PC-3 (cell line): Measurements from ENCODE around the gene DNM3. TPM values are rescaled to one million over a fixed set of nuclear protein-coding genes. Genes with fewer than 3 reads are reported as not detected.

Experiments used
- ATAC-seq: fragments of 200-7000 bp; cut with Tn5 transposase; 2 replicates; pipeline ENCODE4 v1.9.1; 2020; ENCODE audit warnings: mild to moderate bottlenecking, moderate library complexity
- BruUV-seq: library from RNA; stranded (reverse); fragments of 400-500 nt; replicated peaks from 2 replicates; lab custom pipeline; 2021; lab: Mats Ljungman, UMichigan
- CTCF ChIA-PET: fragments of 300-600 bp; sonication (Branson Sonifier 250); formaldehyde crosslinking; loops from one replicate; lab custom pipeline; 2022; ENCODE audit warnings: antibody characterized with exemption; lab: Charles Lee
- POLR2A ChIA-PET: fragments of 300-600 bp; sonication (Branson Sonifier 250); formaldehyde crosslinking; loops from one replicate; lab custom pipeline; 2022; ENCODE audit warnings: antibody characterized with exemption; ENCODE audit not compliant: unreplicated experiment; lab: Charles Lee
- DNase-seq: peaks from one replicate; pipeline ENCODE4 v3.0.0-alpha.2; 2015
- H2AFZ ChIP-seq: fragments of 300-600 bp; sonication (generic); 2 replicates; pipeline ENCODE4 v1.6.0; 2016; ENCODE audit warnings: antibody characterized with exemption, low read length
- H3F3A ChIP-seq: fragments of 300-600 bp; sonication (generic); one replicate; pipeline ENCODE4 v1.6.0; 2017; ENCODE audit warnings: antibody characterized with exemption, low read length, control low read depth, mild to moderate bottlenecking; ENCODE audit not compliant: unreplicated experiment
- H3K27ac ChIP-seq: fragments of 300-600 bp; sonication (generic); 2 replicates; pipeline ENCODE4 v1.5.1; 2016; ENCODE audit warnings: mild to moderate bottlenecking, low read length
- H3K27me3 ChIP-seq: fragments of 300-600 bp; sonication (generic); 2 replicates; pipeline ENCODE4 v1.6.1; 2016; ENCODE audit warnings: low read length, mixed read lengths
- H3K36me3 ChIP-seq: fragments of 300-600 bp; sonication (generic); 2 replicates; pipeline ENCODE4 v1.6.1; 2016; ENCODE audit warnings: low read depth, mixed run types, low read length, mixed read lengths
- H3K4me1 ChIP-seq: fragments of 300-600 bp; sonication (generic); 2 replicates; pipeline ENCODE4 v1.5.1; 2016; ENCODE audit warnings: low read length; ENCODE audit not compliant: insufficient read depth
- H3K4me2 ChIP-seq: fragments of 300-600 bp; sonication (generic); 2 replicates; pipeline ENCODE4 v1.6.0; 2016; ENCODE audit warnings: low read length
- H3K4me3 ChIP-seq: fragments of 300-600 bp; sonication (generic); 2 replicates; pipeline ENCODE4 v1.5.1; 2016; ENCODE audit warnings: mild to moderate bottlenecking, low read length, mixed read lengths
- H3K79me2 ChIP-seq: fragments of 300-600 bp; sonication (generic); 2 replicates; pipeline ENCODE4 v1.6.1; 2017; ENCODE audit warnings: low read length, mixed read lengths
- H3K9ac ChIP-seq: fragments of 300-600 bp; sonication (generic); 2 replicates; pipeline ENCODE4 v1.6.0; 2016; ENCODE audit warnings: mild to moderate bottlenecking, low read length
- H3K9me2 ChIP-seq: fragments of 300-600 bp; sonication (generic); replicated peaks from 2 replicates; pipeline ENCODE4 v1.6.1; 2016; ENCODE audit warnings: mixed run types, low read length, mixed read lengths
- H3K9me3 ChIP-seq: fragments of 300-600 bp; sonication (generic); 2 replicates; pipeline ENCODE4 v1.6.1; 2016; ENCODE audit warnings: low read length, mixed read lengths
- H4K20me1 ChIP-seq: fragments of 300-600 bp; sonication (generic); 2 replicates; pipeline ENCODE4 v1.6.1; 2016; ENCODE audit warnings: low read length, mixed read lengths
- EZH2 ChIP-seq: fragments of 300-600 bp; sonication (generic); IDR thresholded peaks from one replicate; pipeline ENCODE4 v1.6.1; 2017; ENCODE audit warnings: antibody characterized with exemption, mild to moderate bottlenecking, low read length; ENCODE audit not compliant: unreplicated experiment
- EZH2phosphoT487 ChIP-seq: fragments of 300-600 bp; sonication (generic); IDR thresholded peaks from 2 replicates; pipeline ENCODE4 v1.6.1; 2018; ENCODE audit warnings: mild to moderate bottlenecking, antibody characterized with exemption, low read length, borderline replicate concordance
- intact Hi-C: fragments of 100-400 bp; cut with micrococcal nuclease; formaldehyde crosslinking; loops from 2 replicates; pipeline ENCODE4 v1.9.0; 2023
- total RNA-seq: library from RNA; depleted of rRNA; stranded (reverse); fragments of >200 nt; gene quantifications from 2 replicates; pipeline ENCODE4 v1.2.3, GENCODE V29; 2014
- TF ChIP-seq, protein P1 (sequence below): fragments of 300-600 bp; sonication (generic); conservative IDR thresholded peaks from 2 replicates; pipeline ENCODE4 v1.5.1; 2017; ENCODE audit warnings: antibody characterized with exemption, low read depth, mild to moderate bottlenecking, low read length

The DNM3 gene
- total RNA-seq, 1 experiment from 2014 or later = 0.98 TPM

DNA sequence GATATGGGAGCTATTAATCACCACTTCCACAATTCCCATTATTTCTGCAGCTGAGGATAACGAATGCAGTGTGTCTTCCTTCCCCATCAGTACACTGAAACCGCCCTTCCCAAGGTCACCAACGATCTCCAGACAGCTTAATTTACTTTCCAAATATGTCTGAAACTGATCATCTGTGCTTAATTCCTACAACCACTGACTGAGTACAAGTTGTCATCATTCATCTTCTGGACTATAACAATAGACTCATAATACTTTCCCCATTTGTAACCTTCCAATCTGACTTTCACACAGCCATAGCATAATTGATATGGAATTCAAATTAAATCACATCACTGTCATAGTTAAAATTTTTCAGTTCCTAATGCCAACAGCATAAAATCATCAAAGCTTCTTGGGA, 17.4 kb downstream of the DNM3 start:
- intact Hi-C loops = no loop called here
- H3K4me3 ChIP-seq = no peak overlapping the region
- H3K27ac ChIP-seq = no peak overlapping the region
- H3K9me2 ChIP-seq = no peaks in the 10 kb centered on the region
- POLR2A ChIA-PET = no interaction called here
- H3K9ac ChIP-seq = no peak overlapping the region
- H3K4me1 ChIP-seq = no peaks in the 10 kb centered on the region
- H2AFZ ChIP-seq = no peak overlapping the region
- CTCF ChIA-PET = no interaction called here
- TF ChIP-seq, protein P1, sequence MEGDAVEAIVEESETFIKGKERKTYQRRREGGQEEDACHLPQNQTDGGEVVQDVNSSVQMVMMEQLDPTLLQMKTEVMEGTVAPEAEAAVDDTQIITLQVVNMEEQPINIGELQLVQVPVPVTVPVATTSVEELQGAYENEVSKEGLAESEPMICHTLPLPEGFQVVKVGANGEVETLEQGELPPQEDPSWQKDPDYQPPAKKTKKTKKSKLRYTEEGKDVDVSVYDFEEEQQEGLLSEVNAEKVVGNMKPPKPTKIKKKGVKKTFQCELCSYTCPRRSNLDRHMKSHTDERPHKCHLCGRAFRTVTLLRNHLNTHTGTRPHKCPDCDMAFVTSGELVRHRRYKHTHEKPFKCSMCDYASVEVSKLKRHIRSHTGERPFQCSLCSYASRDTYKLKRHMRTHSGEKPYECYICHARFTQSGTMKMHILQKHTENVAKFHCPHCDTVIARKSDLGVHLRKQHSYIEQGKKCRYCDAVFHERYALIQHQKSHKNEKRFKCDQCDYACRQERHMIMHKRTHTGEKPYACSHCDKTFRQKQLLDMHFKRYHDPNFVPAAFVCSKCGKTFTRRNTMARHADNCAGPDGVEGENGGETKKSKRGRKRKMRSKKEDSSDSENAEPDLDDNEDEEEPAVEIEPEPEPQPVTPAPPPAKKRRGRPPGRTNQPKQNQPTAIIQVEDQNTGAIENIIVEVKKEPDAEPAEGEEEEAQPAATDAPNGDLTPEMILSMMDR = no peak
- TF ChIP-seq EZH2phosphoT487 = no peak
- TF ChIP-seq EZH2 = no peak
- no peaks in the 10 kb centered on the region for H3K79me2 ChIP-seq
- DNase-seq (no peak), ATAC-seq (no peak)
- H4K20me1 ChIP-seq = no peaks in the 10 kb centered on the region
- H3F3A ChIP-seq = no peaks in the 10 kb centered on the region
- peaks cover 73% of the 10 kb centered on the region for H3K27me3 ChIP-seq
- H3K4me2 ChIP-seq = no peak overlapping the region
- no TSS peak for BruUV-seq
- no peaks in the 10 kb centered on the region for H3K36me3 ChIP-seq
- no peaks in the 10 kb centered on the region for H3K9me3 ChIP-seq

DNA sequence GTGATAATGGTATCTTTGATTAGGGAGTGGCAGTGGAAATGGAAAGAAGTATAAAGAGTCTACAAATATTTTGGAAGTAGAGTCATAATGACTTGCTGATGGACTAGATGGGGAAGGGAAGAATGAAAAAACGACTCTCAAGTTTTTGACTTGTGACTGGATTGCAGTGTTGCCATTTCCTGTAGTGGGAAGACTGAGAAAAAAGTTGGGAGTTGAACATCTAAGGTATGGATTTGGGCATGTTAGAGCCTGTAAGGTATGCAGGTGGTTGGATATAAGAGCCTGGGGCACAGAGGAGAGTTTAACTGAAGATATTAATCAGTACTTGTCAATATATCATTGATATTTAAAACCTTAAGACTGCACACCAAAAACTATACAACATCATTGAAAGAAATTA, 19.4 kb downstream of the DNM3 start:
- no peaks in the 10 kb centered on the region for H3K9me3 ChIP-seq
- no peak for DNase-seq
- intact Hi-C loops = no loop called here
- peaks cover 66% of the 10 kb centered on the region for H3K27me3 ChIP-seq
- BruUV-seq = no TSS peak
- H3K4me1 ChIP-seq = no peaks in the 10 kb centered on the region
- no peak for ATAC-seq
- no peak overlapping the region for H3K4me2 ChIP-seq
- no peaks in the 10 kb centered on the region for H3K79me2 ChIP-seq
- ChIA-PET POLR2A (no interaction called here), CTCF (no interaction called here)
- H3K4me3 ChIP-seq = no peak overlapping the region
- TF ChIP-seq, protein P1 = no peak
- TF ChIP-seq EZH2phosphoT487 = no peak
- TF ChIP-seq EZH2 = no peak
- no peaks in the 10 kb centered on the region for H3K36me3 ChIP-seq
- no peaks in the 10 kb centered on the region for H3K9me2 ChIP-seq
- H3F3A ChIP-seq = no peaks in the 10 kb centered on the region
- no peak overlapping the region for H2AFZ ChIP-seq
- H4K20me1 ChIP-seq = no peaks in the 10 kb centered on the region
- H3K9ac ChIP-seq = no peak overlapping the region
- H3K27ac ChIP-seq = no peak overlapping the region

DNA sequence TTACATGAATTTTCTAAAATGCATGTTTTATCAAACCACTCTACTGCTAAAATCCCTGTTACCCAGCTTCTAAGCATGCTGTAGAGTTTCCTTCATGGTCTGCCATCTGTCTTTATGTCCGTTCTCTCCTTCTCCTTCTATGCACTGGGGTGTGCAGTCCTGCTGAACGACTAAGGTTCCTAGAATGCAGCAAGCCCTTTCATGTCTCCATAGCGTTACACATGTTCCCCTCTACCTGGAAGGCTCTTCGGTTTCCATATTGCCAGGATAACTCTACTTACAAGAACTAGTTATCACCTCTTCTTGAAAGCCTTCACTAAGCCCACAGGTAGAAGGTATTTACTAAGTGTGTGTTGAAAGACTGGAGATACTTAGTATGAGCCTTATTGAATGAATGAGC, 22.2 kb downstream of the DNM3 start:
- H3K4me1 ChIP-seq = no peaks in the 10 kb centered on the region
- intact Hi-C loops = no loop called here

More for the DNA sequence above, 22.2 kb downstream of the DNM3 start:
- H3K79me2 ChIP-seq = no peaks in the 10 kb centered on the region
- H3K27ac ChIP-seq = no peak overlapping the region
- H3K9me2 ChIP-seq = no peaks in the 10 kb centered on the region
- ATAC-seq (no peak), DNase-seq (no peak)
- no peak overlapping the region for H3K4me3 ChIP-seq
- H4K20me1 ChIP-seq = no peaks in the 10 kb centered on the region
- no peak overlapping the region for H2AFZ ChIP-seq
- POLR2A ChIA-PET = no interaction called here
- no peak overlapping the region for H3K4me2 ChIP-seq
- H3F3A ChIP-seq = no peaks in the 10 kb centered on the region
- no peak overlapping the region for H3K9ac ChIP-seq
- H3K9me3 ChIP-seq = no peaks in the 10 kb centered on the region
- no TSS peak for BruUV-seq
- no peaks in the 10 kb centered on the region for H3K36me3 ChIP-seq
- TF ChIP-seq EZH2phosphoT487 = no peak
- TF ChIP-seq, protein P1 = no peak
- TF ChIP-seq EZH2 = no peak
- H3K27me3 ChIP-seq = peaks cover 70% of the 10 kb centered on the region
- CTCF ChIA-PET = no interaction called here
